ENCODE data around the gene KIAA1549.
"Not testable (repeated sequence)": the region's sequence is repeated elsewhere in the genome, so short reads cannot be mapped to it uniquely, and the experiment has no call there.

KIAA1549 gene

GRCh38 chr7:138944592-138944991, 36.6 kb downstream of the KIAA1549 start:
- DNase-seq (ENCODE audit: low read depth in 3 of 3) = no peak

- DNase-seq (ENCODE audit: low read depth in 3 of 3) = no peak
Observed at GRCh38 chr7:138943061-138943460, 38.1 kb downstream of the KIAA1549 start.

GRCh38 chr7:138941545-138941944, 39.6 kb downstream of the KIAA1549 start:
- no peak for DNase-seq (ENCODE audit: low read depth in 3 of 3)

GRCh38 chr7:138940602-138941001, 40.6 kb downstream of the KIAA1549 start:
- DNase-seq (ENCODE audit: low read depth in 3 of 3) = not testable (repeated sequence)

GRCh38 chr7:138937484-138937883, 43.7 kb downstream of the KIAA1549 start:
- DNase-seq (ENCODE audit: low read depth in 3 of 3) = no peak

- no peak for DNase-seq (ENCODE audit: low read depth in 3 of 3)
Observed at GRCh38 chr7:138935465-138936011, 45.7 kb downstream of the KIAA1549 start.

GRCh38 chr7:138934861-138935260, 46.3 kb downstream of the KIAA1549 start:
- DNase-seq (ENCODE audit: low read depth in 3 of 3) = no peak

GRCh38 chr7:138934367-138934766, 46.8 kb downstream of the KIAA1549 start:
- DNase-seq (ENCODE audit: low read depth in 3 of 3) = no peak

GRCh38 chr7:138932870-138933269, 48.3 kb downstream of the KIAA1549 start:
- no peak for DNase-seq (ENCODE audit: low read depth in 3 of 3)

- no peak for DNase-seq (ENCODE audit: low read depth in 3 of 3)
Observed at GRCh38 chr7:138932427-138932826, 48.8 kb downstream of the KIAA1549 start.

GRCh38 chr7:138929969-138930368, 51.2 kb downstream of the KIAA1549 start:
- no peak for DNase-seq (ENCODE audit: low read depth in 3 of 3)

- no peak for DNase-seq (ENCODE audit: low read depth in 3 of 3)
Observed at GRCh38 chr7:138926241-138926612, 55.0 kb downstream of the KIAA1549 start.

GRCh38 chr7:138924501-138925225, 56.5 kb downstream of the KIAA1549 start:
- no peak for DNase-seq (ENCODE audit: low read depth in 3 of 3)

GRCh38 chr7:138921277-138921676, 59.9 kb downstream of the KIAA1549 start:
- no peak for DNase-seq (ENCODE audit: low read depth in 3 of 3)

- DNase-seq (ENCODE audit: low read depth in 3 of 3) = no peak
Observed at GRCh38 chr7:138919911-138920310, 61.3 kb downstream of the KIAA1549 start.

- DNase-seq (ENCODE audit: low read depth in 3 of 3) = no peak
Observed at GRCh38 chr7:138919216-138919615, 62.0 kb downstream of the KIAA1549 start.

- DNase-seq (ENCODE audit: low read depth in 3 of 3) = no peak
Observed at GRCh38 chr7:138918756-138919155, 62.4 kb downstream of the KIAA1549 start.

GRCh38 chr7:138918176-138918575, 63.0 kb downstream of the KIAA1549 start:
- DNase-seq (ENCODE audit: low read depth in 3 of 3) = no peak

GRCh38 chr7:138917771-138918170, 63.4 kb downstream of the KIAA1549 start:
- DNase-seq (ENCODE audit: low read depth in 3 of 3) = no peak

- DNase-seq (ENCODE audit: low read depth in 3 of 3) = no peak
Observed at GRCh38 chr7:138916731-138917130, 64.5 kb downstream of the KIAA1549 start.

GRCh38 chr7:138916275-138916674, 64.9 kb downstream of the KIAA1549 start:
- no peak for DNase-seq (ENCODE audit: low read depth in 3 of 3)

GRCh38 chr7:138913783-138914182, 67.4 kb downstream of the KIAA1549 start:
- DNase-seq (ENCODE audit: low read depth in 3 of 3) = no peak

- no peak for DNase-seq (ENCODE audit: low read depth in 3 of 3)
Observed at GRCh38 chr7:138911007-138911406, 70.2 kb downstream of the KIAA1549 start.

GRCh38 chr7:138907850-138908249, 73.3 kb downstream of the KIAA1549 start:
- DNase-seq (ENCODE audit: low read depth in 3 of 3) = no peak
